H1 (cell line): Measurements from ENCODE around the gene CYP27C1.

Source experiments
- CTCF ChIP-seq, 3 experiments: IDR thresholded peaks; 1 replicate in 2 of 3; 2 replicates in 1 of 3; pipeline versions ENCODE4 v1.5.1 to v1.6.1; 2011; ENCODE audit warnings: low read length in 3 of 3, mild to moderate bottlenecking in 3 of 3, inconsistent platforms in 2 of 3, low read depth in 1 of 3, moderate library complexity in 1 of 3; ENCODE audit not compliant: insufficient read depth in 1 of 3; ENCODE audit errors: control extremely low read depth in 1 of 3
- EGR1 ChIP-seq: IDR thresholded peaks from 2 replicates; pipeline ENCODE4 v1.6.1; 2011; ENCODE audit warnings: low read depth, low read length, borderline replicate concordance
- EP300 ChIP-seq, 2 experiments: IDR thresholded peaks; 1 replicate in 1 of 2; 2 replicates in 1 of 2; pipeline ENCODE4 v1.6.1; 2011 to 2012; ENCODE audit warnings: low read depth in 2 of 2, low read length in 2 of 2, mild to moderate bottlenecking in 2 of 2, borderline replicate concordance in 1 of 2, inconsistent platforms in 1 of 2, moderate library complexity in 1 of 2
- JUND ChIP-seq: IDR thresholded peaks from 2 replicates; pipeline ENCODE4 v1.6.1; 2011; ENCODE audit warnings: mild to moderate bottlenecking, improper control_type of control experiment, low read length
- POLR2AphosphoS5 ChIP-seq: IDR thresholded peaks from 2 replicates; pipeline ENCODE4 v1.6.1; 2011; ENCODE audit warnings: low read depth, low read length

GRCh38 chr2:127194447-127194846 lies 25.7 kb downstream of the CYP27C1 start:
- TF ChIP-seq EGR1, result no peak
- no peak for TF ChIP-seq POLR2AphosphoS5
- no peak for TF ChIP-seq CTCF (IDR thresholded peaks at IDR 0.05; ENCODE audit: control extremely low read depth in 1 of 3, insufficient read depth in 1 of 3, low read depth in 1 of 3, low read length in 3 of 3)
- TF ChIP-seq EP300 (IDR thresholded peaks at IDR 0.05; ENCODE audit: borderline replicate concordance in 1 of 2, low read depth in 2 of 2, low read length in 2 of 2), result no peak
- no peak for TF ChIP-seq JUND
